Measurements from ENCODE around the gene GRIK5. TPM values are rescaled to one million over a fixed set of nuclear protein-coding genes. Genes with fewer than 3 reads are reported as not detected.

Gene GRIK5
- total RNA-seq, 1 experiment from 2014 or later = 0.61 TPM

DNA sequence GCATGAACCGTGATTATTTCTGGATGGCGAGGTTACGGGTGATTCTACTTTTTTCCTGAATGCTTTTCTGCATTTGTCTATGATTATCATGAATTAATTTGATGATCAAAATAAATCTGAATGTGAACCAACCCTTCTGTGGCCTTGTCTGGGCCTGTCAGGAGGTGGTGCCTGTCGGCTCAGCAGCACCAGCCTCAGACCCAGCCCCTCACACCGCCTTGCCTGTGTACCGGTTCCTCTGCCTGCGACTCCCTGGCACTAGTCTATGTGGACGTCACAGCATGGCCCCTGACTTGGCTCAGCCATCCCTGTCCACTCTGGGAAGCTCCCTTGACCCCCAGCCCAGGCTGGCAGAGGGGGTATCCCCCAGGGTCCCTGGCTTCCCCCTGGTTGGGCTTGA, 95.4 kb downstream of the GRIK5 start:
- H3K9me3 Mint-ChIP-seq (ENCODE audit: low read depth, unreplicated experiment) = no peaks in the 10 kb centered on the region
- H3K4me3 Mint-ChIP-seq (ENCODE audit: low read depth, unreplicated experiment) = no peak overlapping the region
- TF ChIP-seq, protein P1, sequence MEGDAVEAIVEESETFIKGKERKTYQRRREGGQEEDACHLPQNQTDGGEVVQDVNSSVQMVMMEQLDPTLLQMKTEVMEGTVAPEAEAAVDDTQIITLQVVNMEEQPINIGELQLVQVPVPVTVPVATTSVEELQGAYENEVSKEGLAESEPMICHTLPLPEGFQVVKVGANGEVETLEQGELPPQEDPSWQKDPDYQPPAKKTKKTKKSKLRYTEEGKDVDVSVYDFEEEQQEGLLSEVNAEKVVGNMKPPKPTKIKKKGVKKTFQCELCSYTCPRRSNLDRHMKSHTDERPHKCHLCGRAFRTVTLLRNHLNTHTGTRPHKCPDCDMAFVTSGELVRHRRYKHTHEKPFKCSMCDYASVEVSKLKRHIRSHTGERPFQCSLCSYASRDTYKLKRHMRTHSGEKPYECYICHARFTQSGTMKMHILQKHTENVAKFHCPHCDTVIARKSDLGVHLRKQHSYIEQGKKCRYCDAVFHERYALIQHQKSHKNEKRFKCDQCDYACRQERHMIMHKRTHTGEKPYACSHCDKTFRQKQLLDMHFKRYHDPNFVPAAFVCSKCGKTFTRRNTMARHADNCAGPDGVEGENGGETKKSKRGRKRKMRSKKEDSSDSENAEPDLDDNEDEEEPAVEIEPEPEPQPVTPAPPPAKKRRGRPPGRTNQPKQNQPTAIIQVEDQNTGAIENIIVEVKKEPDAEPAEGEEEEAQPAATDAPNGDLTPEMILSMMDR (IDR thresholded peaks at IDR 0.05; ENCODE audit: unreplicated experiment) = no peak
- CTCF ChIA-PET = no interaction called here
- intact Hi-C loops (cut with micrococcal nuclease; ENCODE audit: unreplicated experiment) = no loop called here
- no TSS peak for BruUV-seq (replicated peaks)
- peaks cover 84% of the 10 kb centered on the region for H3K27me3 Mint-ChIP-seq (ENCODE audit: unreplicated experiment)
- no peaks in the 10 kb centered on the region for H3K4me1 Mint-ChIP-seq (ENCODE audit: low read depth, unreplicated experiment)
- DNase-seq = no peak
- H3K36me3 Mint-ChIP-seq (ENCODE audit: insufficient read depth, unreplicated experiment) = no peaks in the 10 kb centered on the region
- H3K27ac Mint-ChIP-seq (ENCODE audit: unreplicated experiment) = no peak overlapping the region

- CTCF ChIA-PET = no interaction called here
- Mint-ChIP-seq H3K4me3 (ENCODE audit: low read depth, unreplicated experiment) (no peak overlapping the region), H3K4me1 (ENCODE audit: low read depth, unreplicated experiment) (no peaks in the 10 kb centered on the region), H3K27me3 (ENCODE audit: unreplicated experiment) (peaks cover 84% of the 10 kb centered on the region), H3K27ac (ENCODE audit: unreplicated experiment) (no peak overlapping the region), H3K36me3 (ENCODE audit: insufficient read depth, unreplicated experiment) (no peaks in the 10 kb centered on the region), H3K9me3 (ENCODE audit: low read depth, unreplicated experiment) (no peaks in the 10 kb centered on the region)
- no TSS peak for BruUV-seq (replicated peaks)
- no peak for DNase-seq
- intact Hi-C loops (cut with micrococcal nuclease; ENCODE audit: unreplicated experiment) = no loop called here
- TF ChIP-seq, protein P1 (IDR thresholded peaks at IDR 0.05; ENCODE audit: unreplicated experiment) = no peak
These were observed 98.6 kb downstream of the GRIK5 start for GRCh38 chr19:41971363-41971762.

GRCh38 chr19:41969772-41970458, 100.1 kb downstream of the GRIK5 start:
- Mint-ChIP-seq H3K4me1 (ENCODE audit: low read depth, unreplicated experiment) (no peaks in the 10 kb centered on the region), H3K36me3 (ENCODE audit: insufficient read depth, unreplicated experiment) (no peaks in the 10 kb centered on the region), H3K4me3 (ENCODE audit: low read depth, unreplicated experiment) (no peak overlapping the region), H3K27ac (ENCODE audit: unreplicated experiment) (no peak overlapping the region), H3K9me3 (ENCODE audit: low read depth, unreplicated experiment) (no peaks in the 10 kb centered on the region), H3K27me3 (ENCODE audit: unreplicated experiment) (peaks cover 86% of the 10 kb centered on the region)
- CTCF ChIA-PET = no interaction called here
- no peak for DNase-seq
- no TSS peak for BruUV-seq (replicated peaks)
- intact Hi-C loops (cut with micrococcal nuclease; ENCODE audit: unreplicated experiment) = no loop called here
- TF ChIP-seq, protein P1 (IDR thresholded peaks at IDR 0.05; ENCODE audit: unreplicated experiment) = no peak

- no TSS peak for BruUV-seq (replicated peaks)
- Mint-ChIP-seq H3K27me3 (ENCODE audit: unreplicated experiment) (peaks cover 82% of the 10 kb centered on the region), H3K4me1 (ENCODE audit: low read depth, unreplicated experiment) (no peaks in the 10 kb centered on the region), H3K4me3 (ENCODE audit: low read depth, unreplicated experiment) (no peak overlapping the region), H3K36me3 (ENCODE audit: insufficient read depth, unreplicated experiment) (no peaks in the 10 kb centered on the region), H3K9me3 (ENCODE audit: low read depth, unreplicated experiment) (no peaks in the 10 kb centered on the region), H3K27ac (ENCODE audit: unreplicated experiment) (no peak overlapping the region)
- TF ChIP-seq, protein P1 (IDR thresholded peaks at IDR 0.05; ENCODE audit: unreplicated experiment) = no peak
- CTCF ChIA-PET = interaction anchor here (0.5 kb wide), 1 partner anchor 14 kb away, joined by 3 read pairs; no protein-coding TSS in a partner anchor
- intact Hi-C loops (cut with micrococcal nuclease; ENCODE audit: unreplicated experiment) = no loop called here
- DNase-seq = no peak
These were observed 101.0 kb downstream of the GRIK5 start for GRCh38 chr19:41968751-41969595.
